Activated CD4-positive, alpha-beta memory T cell treated with anti-CD3 and anti-CD28 coated beads for 36 hours (primary cell): ENCODE results near the gene HMGXB3. TPM values are rescaled to one million over a fixed set of nuclear protein-coding genes. Genes with fewer than 3 reads are reported as not detected.

Source experiments
- CTCF ChIA-PET: fragments of 350-600 bp; sonication (Branson Sonifier 250); formaldehyde crosslinking; loops from one replicate; lab custom pipeline; 2021; ENCODE audit warnings: antibody characterized with exemption, inconsistent platforms; lab: Charles Lee
- POLR2A ChIA-PET: fragments of 350-600 bp; sonication (Branson Sonifier 250); formaldehyde crosslinking; loops from one replicate; lab custom pipeline; 2021; ENCODE audit warnings: antibody characterized with exemption; lab: Charles Lee
- DNase-seq: peaks from one replicate; pipeline ENCODE4 v3.0.0-alpha.2; 2020
- H3K27ac Mint-ChIP-seq: one replicate; pipeline ENCODE4 v1.8.0; 2021; ENCODE audit warnings: mixed read lengths
- H3K27me3 Mint-ChIP-seq: one replicate; pipeline ENCODE4 v1.8.0; 2021; ENCODE audit warnings: mixed read lengths
- H3K36me3 Mint-ChIP-seq: one replicate; pipeline ENCODE4 v1.8.0; 2021; ENCODE audit warnings: mixed read lengths
- H3K4me1 Mint-ChIP-seq: one replicate; pipeline ENCODE4 v1.8.0; 2021; ENCODE audit warnings: low read depth, mixed read lengths
- H3K4me3 Mint-ChIP-seq: one replicate; pipeline ENCODE4 v1.8.0; 2021; ENCODE audit warnings: mild to moderate bottlenecking, mixed read lengths
- H3K9me3 Mint-ChIP-seq: one replicate; pipeline ENCODE4 v1.8.0; 2021; ENCODE audit warnings: mixed read lengths
- intact Hi-C: fragments of 100-400 bp; cut with micrococcal nuclease; formaldehyde crosslinking; loops from one replicate; pipeline ENCODE4 v1.15.1; 2023
- total RNA-seq, 2 experiments: library from RNA; stranded (reverse); gene quantifications; one replicate each; pipeline ENCODE4 v1.2.3, GENCODE V29; 2021

Gene HMGXB3
- total RNA-seq, 2 experiments from 2014 or later, result 29.4 to 31.3 TPM

GRCh38 chr5:150056075-150056443 is 55.5 kb downstream of the HMGXB3 start:
- Mint-ChIP-seq H3K27me3 (no peaks in the 10 kb centered on the region), H3K36me3 (peaks cover 26% of the 10 kb centered on the region), H3K27ac (no peak overlapping the region), H3K4me3 (no peak overlapping the region), H3K4me1 (no peaks in the 10 kb centered on the region), H3K9me3 (no peaks in the 10 kb centered on the region)
- CTCF ChIA-PET, result no interaction called here
- intact Hi-C loops, result no loop called here
- POLR2A ChIA-PET, result no interaction called here
- DNase-seq, result no peak

- DNase-seq, result no peak
- ChIA-PET CTCF (no interaction called here), POLR2A (no interaction called here)
- H3K4me1 Mint-ChIP-seq, result no peaks in the 10 kb centered on the region
- no peak overlapping the region for H3K27ac Mint-ChIP-seq
- intact Hi-C loops, result no loop called here
- no peaks in the 10 kb centered on the region for H3K27me3 Mint-ChIP-seq
- no peak overlapping the region for H3K4me3 Mint-ChIP-seq
- peaks cover 21% of the 10 kb centered on the region for H3K36me3 Mint-ChIP-seq
- no peaks in the 10 kb centered on the region for H3K9me3 Mint-ChIP-seq
Observed at GRCh38 chr5:150057052-150057451, 56.5 kb downstream of the HMGXB3 start.

DNA sequence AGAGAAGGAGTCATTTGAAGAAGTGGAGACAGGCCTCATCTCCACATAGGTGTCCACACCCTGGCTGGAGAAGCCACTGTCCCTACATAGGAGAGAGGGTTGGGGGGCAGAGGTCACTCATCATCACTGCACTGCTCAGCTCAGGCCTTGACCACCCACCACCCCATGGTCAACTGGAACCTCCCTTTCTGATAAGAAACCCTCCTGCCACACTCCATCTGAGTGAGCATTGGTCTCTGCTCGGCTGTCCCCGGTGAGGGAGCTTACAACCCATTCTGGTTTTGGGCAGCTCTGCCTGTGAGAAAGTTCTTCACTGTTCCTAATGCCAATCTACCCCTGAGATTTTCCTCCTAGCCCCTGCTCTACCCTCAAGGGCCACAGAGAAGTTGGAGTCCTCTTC is 57.0 kb downstream of the HMGXB3 start:
- Mint-ChIP-seq H3K4me3 (no peak overlapping the region), H3K36me3 (peaks cover 16% of the 10 kb centered on the region), H3K27ac (no peak overlapping the region), H3K9me3 (no peaks in the 10 kb centered on the region), H3K4me1 (no peaks in the 10 kb centered on the region), H3K27me3 (no peaks in the 10 kb centered on the region)
- CTCF ChIA-PET, result no interaction called here
- intact Hi-C loops, result no loop called here
- DNase-seq, result no peak
- POLR2A ChIA-PET, result no interaction called here

GRCh38 chr5:150057996-150058395 is 57.5 kb downstream of the HMGXB3 start:
- Mint-ChIP-seq H3K27me3 (no peaks in the 10 kb centered on the region), H3K27ac (no peak overlapping the region), H3K36me3 (peaks cover 13% of the 10 kb centered on the region), H3K4me3 (no peak overlapping the region), H3K9me3 (no peaks in the 10 kb centered on the region), H3K4me1 (no peaks in the 10 kb centered on the region)
- intact Hi-C loops, result no loop called here
- no peak for DNase-seq
- ChIA-PET CTCF (no interaction called here), POLR2A (no interaction called here)

GRCh38 chr5:150058480-150059126 is 58.1 kb downstream of the HMGXB3 start:
- Mint-ChIP-seq H3K27ac (no peak overlapping the region), H3K9me3 (no peaks in the 10 kb centered on the region), H3K36me3 (peaks cover 7% of the 10 kb centered on the region), H3K27me3 (no peaks in the 10 kb centered on the region), H3K4me1 (no peaks in the 10 kb centered on the region), H3K4me3 (no peak overlapping the region)
- no peak for DNase-seq
- intact Hi-C loops, result no loop called here
- CTCF ChIA-PET, result no interaction called here
- POLR2A ChIA-PET, result no interaction called here

DNA sequence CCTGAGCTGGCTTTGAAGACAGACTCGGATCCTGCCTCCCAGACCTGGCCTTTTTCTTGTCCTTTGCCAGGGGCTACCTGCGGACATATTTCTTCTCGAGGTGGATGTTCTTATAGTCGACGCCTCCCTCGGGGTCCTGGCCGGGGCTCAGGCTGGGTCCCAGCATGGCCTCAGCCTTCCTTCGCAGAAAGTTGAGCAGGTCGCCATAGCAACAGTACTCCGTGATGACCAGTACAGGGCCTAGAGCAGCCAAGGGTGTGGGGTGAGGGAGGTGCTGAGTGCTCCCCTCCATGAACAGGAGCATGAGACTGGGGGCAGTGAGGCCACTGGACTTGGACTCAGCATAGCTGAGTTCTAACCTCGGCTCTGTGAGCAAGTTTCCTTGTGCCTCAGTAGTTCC is 59.1 kb downstream of the HMGXB3 start:
- DNase-seq, result no peak
- no peak overlapping the region for H3K27ac Mint-ChIP-seq
- H3K27me3 Mint-ChIP-seq, result peaks cover 2% of the 10 kb centered on the region
- CTCF ChIA-PET, result no interaction called here
- H3K4me1 Mint-ChIP-seq, result no peaks in the 10 kb centered on the region
- H3K36me3 Mint-ChIP-seq, result no peaks in the 10 kb centered on the region
- H3K9me3 Mint-ChIP-seq, result no peaks in the 10 kb centered on the region
- H3K4me3 Mint-ChIP-seq, result no peak overlapping the region
- POLR2A ChIA-PET, result no interaction called here
- intact Hi-C loops, result no loop called here

GRCh38 chr5:150060471-150060870 is 59.9 kb downstream of the HMGXB3 start:
- ChIA-PET CTCF (no interaction called here), POLR2A (interaction anchor here (0.6 kb wide), 1 partner anchor 100 kb away, joined by 3 read pairs; the partner anchor contains the start of gene SLC26A2)
- Mint-ChIP-seq H3K27me3 (peaks cover 2% of the 10 kb centered on the region), H3K9me3 (no peaks in the 10 kb centered on the region), H3K4me1 (no peaks in the 10 kb centered on the region), H3K4me3 (no peak overlapping the region), H3K36me3 (no peaks in the 10 kb centered on the region), H3K27ac (no peak overlapping the region)
- DNase-seq, result no peak
- intact Hi-C loops, result no loop called here

DNA sequence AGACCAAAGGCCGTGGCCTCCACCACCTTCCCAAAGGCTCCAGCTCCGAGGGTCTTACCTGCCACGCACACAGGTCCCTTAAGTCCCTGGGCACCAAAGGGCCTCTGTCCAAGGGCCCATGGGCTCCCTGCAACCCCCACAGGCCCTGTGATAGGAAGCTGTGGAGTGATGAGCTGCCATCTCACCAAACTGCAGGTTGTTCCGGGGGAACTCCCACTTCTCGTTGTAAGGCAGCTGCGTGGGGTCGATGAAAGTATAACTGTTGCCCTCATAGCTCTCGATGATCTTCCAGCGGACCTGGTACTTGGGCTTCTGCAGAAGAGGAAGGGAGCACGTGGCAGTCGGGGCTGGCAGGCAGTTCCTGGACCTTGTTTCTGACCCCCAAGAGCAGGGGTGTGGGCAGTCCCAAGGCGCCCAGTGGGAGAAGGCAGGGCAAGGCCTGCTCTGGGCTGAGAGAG is 61.0 kb downstream of the HMGXB3 start:
- Mint-ChIP-seq H3K27ac (no peak overlapping the region), H3K4me3 (no peak overlapping the region), H3K36me3 (no peaks in the 10 kb centered on the region), H3K27me3 (peaks cover 2% of the 10 kb centered on the region), H3K9me3 (no peaks in the 10 kb centered on the region), H3K4me1 (peaks cover under 1% of the 10 kb centered on the region)
- POLR2A ChIA-PET, result no interaction called here
- CTCF ChIA-PET, result no interaction called here
- no peak for DNase-seq
- intact Hi-C loops, result no loop called here

DNA sequence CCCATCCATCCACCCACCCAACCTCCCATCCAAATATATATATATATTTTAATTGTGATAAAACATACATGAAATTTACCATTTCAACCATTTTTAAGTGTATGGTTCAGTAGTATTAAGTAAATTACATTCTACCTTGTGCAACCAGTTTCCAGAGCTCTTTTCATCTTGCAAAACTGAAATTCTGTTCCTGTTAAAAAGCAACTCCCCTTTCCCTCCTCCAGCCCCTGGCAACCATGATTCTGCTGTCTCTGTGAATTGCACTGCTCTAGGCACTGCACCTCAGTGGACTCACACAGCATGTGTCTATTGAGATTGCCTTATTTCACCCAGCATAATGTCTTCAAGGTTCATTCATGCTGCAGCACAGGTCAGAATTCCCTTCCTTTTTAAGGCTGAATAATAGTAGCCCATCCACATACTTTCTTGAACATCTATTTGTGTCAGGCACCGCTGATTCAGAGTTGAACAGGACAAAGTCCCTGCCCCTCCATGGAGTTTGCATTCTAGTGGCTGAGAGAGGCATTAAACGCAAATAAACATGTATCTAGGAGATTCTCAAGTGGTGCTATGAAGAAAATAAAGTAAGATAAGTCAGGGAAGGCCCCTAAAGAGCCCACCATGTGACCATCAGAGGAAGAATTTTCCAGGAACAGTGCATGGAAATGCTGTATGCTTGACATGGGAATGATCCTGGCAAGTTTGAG is 61.8 kb downstream of the HMGXB3 start:
- intact Hi-C loops, result no loop called here
- no peak overlapping the region for H3K4me3 Mint-ChIP-seq
- peaks cover 2% of the 10 kb centered on the region for H3K27me3 Mint-ChIP-seq
- ChIA-PET CTCF (interaction anchor here (0.6 kb wide), 1 partner anchor 475 kb away, joined by 3 read pairs; no protein-coding TSS in a partner anchor), POLR2A (no interaction called here)
- no peak for DNase-seq
- H3K4me1 Mint-ChIP-seq, result peaks cover 8% of the 10 kb centered on the region
- H3K9me3 Mint-ChIP-seq, result no peaks in the 10 kb centered on the region
- no peaks in the 10 kb centered on the region for H3K36me3 Mint-ChIP-seq
- H3K27ac Mint-ChIP-seq, result no peak overlapping the region

DNA sequence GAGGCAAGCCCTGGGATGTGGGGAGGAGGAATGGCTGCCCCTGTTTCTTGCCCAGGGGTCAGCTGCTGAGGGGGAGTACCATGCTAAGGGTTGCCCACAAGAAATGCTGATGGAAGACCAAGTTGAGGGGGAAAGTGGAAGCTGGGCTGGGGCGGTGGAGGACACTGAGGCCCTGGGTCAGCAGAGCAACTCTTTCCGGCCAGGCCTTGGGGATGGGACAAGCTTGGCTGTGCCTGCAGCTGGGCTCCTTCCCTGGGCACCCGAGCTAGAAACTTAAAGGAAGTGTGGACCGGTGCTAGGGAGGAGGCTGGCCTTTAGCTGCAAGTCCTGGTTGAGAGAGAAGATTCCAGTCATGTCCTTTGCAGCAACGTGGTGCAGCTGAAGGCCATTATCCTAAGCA is 63.1 kb downstream of the HMGXB3 start:
- H3K36me3 Mint-ChIP-seq, result no peaks in the 10 kb centered on the region
- no peak overlapping the region for H3K4me3 Mint-ChIP-seq
- CTCF ChIA-PET, result no interaction called here
- POLR2A ChIA-PET, result interaction anchor here (1.3 kb wide), 1 partner anchor 29 kb away, joined by 3 read pairs; no protein-coding TSS in a partner anchor
- H3K27me3 Mint-ChIP-seq, result peaks cover 2% of the 10 kb centered on the region
- peaks cover 12% of the 10 kb centered on the region for H3K4me1 Mint-ChIP-seq
- intact Hi-C loops, result no loop called here
- H3K27ac Mint-ChIP-seq, result no peak overlapping the region
- H3K9me3 Mint-ChIP-seq, result no peaks in the 10 kb centered on the region
- no peak for DNase-seq

GRCh38 chr5:150064681-150065220 is 64.2 kb downstream of the HMGXB3 start:
- Mint-ChIP-seq H3K9me3 (no peaks in the 10 kb centered on the region), H3K4me3 (no peak overlapping the region), H3K4me1 (peaks cover 12% of the 10 kb centered on the region), H3K27me3 (peaks cover 2% of the 10 kb centered on the region), H3K27ac (no peak overlapping the region), H3K36me3 (no peaks in the 10 kb centered on the region)
- ChIA-PET CTCF (no interaction called here), POLR2A (interaction anchor here (1.3 kb wide), 1 partner anchor 31 kb away, joined by 3 read pairs; no protein-coding TSS in a partner anchor)
- DNase-seq, result no peak
- intact Hi-C loops, result loop anchor here (5.0 kb wide), 1 partner anchor 62 kb away; the partner anchor contains the start of genes HMGXB3 and TIGD6

DNA sequence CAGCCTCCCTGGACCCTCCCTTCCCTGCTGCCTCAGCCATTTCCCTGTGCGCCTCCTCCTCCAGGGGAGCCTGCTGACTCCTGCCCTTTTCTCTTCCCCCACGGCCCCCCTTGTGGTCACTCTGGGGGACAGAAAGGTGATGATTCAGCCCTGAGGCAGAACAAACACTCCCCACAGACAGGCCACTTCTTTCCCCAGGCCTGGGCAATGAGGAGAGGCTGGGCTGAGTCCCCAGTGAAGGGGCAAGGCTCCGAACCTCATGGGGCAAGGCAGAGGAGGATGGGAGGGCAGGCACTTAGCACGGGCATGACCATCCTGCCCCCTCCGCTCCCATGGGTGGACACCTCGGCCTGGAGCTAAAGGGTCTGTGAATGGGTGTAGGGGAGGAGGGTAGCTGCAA is 64.8 kb downstream of the HMGXB3 start:
- Mint-ChIP-seq H3K27ac (no peak overlapping the region), H3K36me3 (no peaks in the 10 kb centered on the region), H3K4me3 (no peak overlapping the region), H3K9me3 (no peaks in the 10 kb centered on the region), H3K27me3 (peaks cover 2% of the 10 kb centered on the region), H3K4me1 (peaks cover 12% of the 10 kb centered on the region)
- CTCF ChIA-PET, result no interaction called here
- intact Hi-C loops, result loop anchor here (5.0 kb wide), 1 partner anchor 63 kb away; the partner anchor contains the start of genes HMGXB3 and TIGD6
- DNase-seq, result no peak
- POLR2A ChIA-PET, result no interaction called here
